ENCODE measurements around the gene ABCD3.

ABCD3 gene

DNA sequence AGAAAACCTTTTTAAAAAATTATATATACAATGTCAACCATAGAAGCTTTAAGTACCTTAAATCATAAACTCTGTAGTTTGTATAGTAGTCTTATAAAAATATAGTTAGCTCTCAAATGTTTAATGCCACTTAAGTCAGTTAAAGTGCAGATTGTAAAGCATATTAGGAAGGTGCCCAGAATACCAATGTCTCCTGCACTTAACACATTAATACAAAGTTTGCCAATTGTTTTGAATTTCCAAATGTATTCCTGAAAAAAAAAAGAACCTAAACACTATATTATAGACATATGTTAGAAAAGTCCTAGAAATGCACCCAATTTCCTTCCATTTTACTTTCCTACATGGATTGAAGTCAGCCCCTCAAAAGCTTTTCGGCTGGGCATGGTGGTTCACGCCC is 111.2 kb downstream of the ABCD3 start:
- H3K4me3 ChIP-seq (ENCODE audit: low read depth, low read length), result no peak overlapping the region
- CTCF ChIA-PET, result interaction anchor here (0.6 to 6.5 kb wide), 8 partner anchors 16 to 283 kb away, joined by 3 to 48 read pairs (median 4); no protein-coding TSS in a partner anchor
- no peaks in the 10 kb centered on the region for H3K4me1 ChIP-seq (ENCODE audit: control insufficient read depth, insufficient read depth, low read length)
- POLR2A ChIA-PET, result no interaction called here
- H3K27ac ChIP-seq (ENCODE audit: extremely low read depth, low read depth, low read length), result no peak overlapping the region
- TF ChIP-seq ZNF174 (tag by site-specific recombination; IDR thresholded peaks at IDR 0.05) (no peak), GLIS1 (tag by site-specific recombination; IDR thresholded peaks at IDR 0.05) (no peak), OVOL3 (tag by site-specific recombination; IDR thresholded peaks at IDR 0.05) (no peak), TCF7L2 (IDR thresholded peaks at IDR 0.05; ENCODE audit: borderline replicate concordance, low read depth, low read length) (no peak), ZNF423 (tag by site-specific recombination; IDR thresholded peaks at IDR 0.05) (no peak), ZNF555 (tag by site-specific recombination; conservative IDR thresholded peaks at IDR 0.05) (no peak), ZNF324 (tag by site-specific recombination; IDR thresholded peaks at IDR 0.05) (no peak), ZNF549 (tag by site-specific recombination; IDR thresholded peaks at IDR 0.05) (no peak), ZNF366 (tag by site-specific recombination; conservative IDR thresholded peaks at IDR 0.05) (no peak), ZBTB48 (tag by site-specific recombination; IDR thresholded peaks at IDR 0.05) (no peak), ZNF571 (tag by site-specific recombination; IDR thresholded peaks at IDR 0.05) (no peak)
- TF ChIP-seq, protein P1, sequence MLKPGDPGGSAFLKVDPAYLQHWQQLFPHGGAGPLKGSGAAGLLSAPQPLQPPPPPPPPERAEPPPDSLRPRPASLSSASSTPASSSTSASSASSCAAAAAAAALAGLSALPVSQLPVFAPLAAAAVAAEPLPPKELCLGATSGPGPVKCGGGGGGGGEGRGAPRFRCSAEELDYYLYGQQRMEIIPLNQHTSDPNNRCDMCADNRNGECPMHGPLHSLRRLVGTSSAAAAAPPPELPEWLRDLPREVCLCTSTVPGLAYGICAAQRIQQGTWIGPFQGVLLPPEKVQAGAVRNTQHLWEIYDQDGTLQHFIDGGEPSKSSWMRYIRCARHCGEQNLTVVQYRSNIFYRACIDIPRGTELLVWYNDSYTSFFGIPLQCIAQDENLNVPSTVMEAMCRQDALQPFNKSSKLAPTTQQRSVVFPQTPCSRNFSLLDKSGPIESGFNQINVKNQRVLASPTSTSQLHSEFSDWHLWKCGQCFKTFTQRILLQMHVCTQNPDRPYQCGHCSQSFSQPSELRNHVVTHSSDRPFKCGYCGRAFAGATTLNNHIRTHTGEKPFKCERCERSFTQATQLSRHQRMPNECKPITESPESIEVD (tag by site-specific recombination; IDR thresholded peaks at IDR 0.05), result no peak
- TF ChIP-seq, protein P2, sequence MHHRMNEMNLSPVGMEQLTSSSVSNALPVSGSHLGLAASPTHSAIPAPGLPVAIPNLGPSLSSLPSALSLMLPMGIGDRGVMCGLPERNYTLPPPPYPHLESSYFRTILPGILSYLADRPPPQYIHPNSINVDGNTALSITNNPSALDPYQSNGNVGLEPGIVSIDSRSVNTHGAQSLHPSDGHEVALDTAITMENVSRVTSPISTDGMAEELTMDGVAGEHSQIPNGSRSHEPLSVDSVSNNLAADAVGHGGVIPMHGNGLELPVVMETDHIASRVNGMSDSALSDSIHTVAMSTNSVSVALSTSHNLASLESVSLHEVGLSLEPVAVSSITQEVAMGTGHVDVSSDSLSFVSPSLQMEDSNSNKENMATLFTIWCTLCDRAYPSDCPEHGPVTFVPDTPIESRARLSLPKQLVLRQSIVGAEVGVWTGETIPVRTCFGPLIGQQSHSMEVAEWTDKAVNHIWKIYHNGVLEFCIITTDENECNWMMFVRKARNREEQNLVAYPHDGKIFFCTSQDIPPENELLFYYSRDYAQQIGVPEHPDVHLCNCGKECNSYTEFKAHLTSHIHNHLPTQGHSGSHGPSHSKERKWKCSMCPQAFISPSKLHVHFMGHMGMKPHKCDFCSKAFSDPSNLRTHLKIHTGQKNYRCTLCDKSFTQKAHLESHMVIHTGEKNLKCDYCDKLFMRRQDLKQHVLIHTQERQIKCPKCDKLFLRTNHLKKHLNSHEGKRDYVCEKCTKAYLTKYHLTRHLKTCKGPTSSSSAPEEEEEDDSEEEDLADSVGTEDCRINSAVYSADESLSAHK (tag by site-specific recombination; IDR thresholded peaks at IDR 0.05), result no peak
- no peaks in the 10 kb centered on the region for H3K9me3 ChIP-seq (ENCODE audit: control insufficient read depth, insufficient read depth, low read depth, low read length)
- H3K36me3 ChIP-seq (ENCODE audit: control insufficient read depth in 2 of 2, insufficient read depth in 1 of 2, low read length in 2 of 2), result peaks cover 0 to 38% of the 10 kb centered on the region in 2 experiments; a peak in 2 of 3 replicates

DNA sequence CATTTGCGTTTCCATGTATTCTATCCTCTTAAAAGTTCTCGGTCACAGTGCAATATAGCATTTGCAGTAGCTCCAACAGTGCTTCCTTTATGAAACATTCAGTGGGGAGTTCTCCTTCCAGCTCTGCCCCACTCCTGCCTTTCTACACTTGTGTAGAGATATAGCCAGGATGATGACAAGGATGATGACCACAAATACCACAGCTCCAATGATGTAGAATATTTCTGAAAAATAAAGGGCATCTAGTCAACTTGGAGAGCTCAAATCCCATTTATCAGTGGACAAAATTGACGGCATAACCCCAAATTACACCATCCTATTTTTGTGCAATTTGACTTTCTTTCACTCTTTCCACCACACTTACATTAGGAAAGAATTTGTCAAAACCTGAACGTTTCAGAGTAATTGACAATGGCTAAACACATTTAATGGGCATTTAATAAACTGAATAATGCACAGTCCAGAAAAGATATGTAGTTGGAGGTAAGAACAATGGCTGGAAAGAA is 112.2 kb downstream of the ABCD3 start:
- ChIA-PET POLR2A (no interaction called here), CTCF (interaction anchor here (0.9 to 6.5 kb wide), 4 partner anchors 17 to 275 kb away, joined by 3 to 48 read pairs (median 8); no protein-coding TSS in a partner anchor)
- Histone ChIP-seq H3K9me3 (ENCODE audit: control insufficient read depth, insufficient read depth, low read depth, low read length) (no peaks in the 10 kb centered on the region), H3K27ac (ENCODE audit: extremely low read depth, low read depth, low read length) (no peak overlapping the region), H3K4me1 (ENCODE audit: control insufficient read depth, insufficient read depth, low read length) (no peaks in the 10 kb centered on the region), H3K36me3 (ENCODE audit: control insufficient read depth in 2 of 2, insufficient read depth in 1 of 2, low read length in 2 of 2) (peaks cover 0 to 48% of the 10 kb centered on the region in 2 experiments; a peak in 2 of 3 replicates), H3K4me3 (ENCODE audit: low read depth, low read length) (no peak overlapping the region)
- TF ChIP-seq HOXA7 (CRISPR knock-in tag; IDR thresholded peaks at IDR 0.05; ENCODE audit: borderline replicate concordance) (no peak), YY2 (tag by site-specific recombination; IDR thresholded peaks at IDR 0.05) (no peak), ZBTB20 (tag by site-specific recombination; IDR thresholded peaks at IDR 0.05) (no peak), ZNF791 (tag by site-specific recombination; IDR thresholded peaks at IDR 0.05) (no peak), ZNF223 (tag by site-specific recombination; IDR thresholded peaks at IDR 0.05) (no peak), ZNF548 (tag by site-specific recombination; IDR thresholded peaks at IDR 0.05) (no peak), ZNF785 (tag by site-specific recombination; IDR thresholded peaks at IDR 0.05) (no peak), PRDM1 (tag by site-specific recombination; IDR thresholded peaks at IDR 0.05) (no peak)
- TF ChIP-seq, protein P3, sequence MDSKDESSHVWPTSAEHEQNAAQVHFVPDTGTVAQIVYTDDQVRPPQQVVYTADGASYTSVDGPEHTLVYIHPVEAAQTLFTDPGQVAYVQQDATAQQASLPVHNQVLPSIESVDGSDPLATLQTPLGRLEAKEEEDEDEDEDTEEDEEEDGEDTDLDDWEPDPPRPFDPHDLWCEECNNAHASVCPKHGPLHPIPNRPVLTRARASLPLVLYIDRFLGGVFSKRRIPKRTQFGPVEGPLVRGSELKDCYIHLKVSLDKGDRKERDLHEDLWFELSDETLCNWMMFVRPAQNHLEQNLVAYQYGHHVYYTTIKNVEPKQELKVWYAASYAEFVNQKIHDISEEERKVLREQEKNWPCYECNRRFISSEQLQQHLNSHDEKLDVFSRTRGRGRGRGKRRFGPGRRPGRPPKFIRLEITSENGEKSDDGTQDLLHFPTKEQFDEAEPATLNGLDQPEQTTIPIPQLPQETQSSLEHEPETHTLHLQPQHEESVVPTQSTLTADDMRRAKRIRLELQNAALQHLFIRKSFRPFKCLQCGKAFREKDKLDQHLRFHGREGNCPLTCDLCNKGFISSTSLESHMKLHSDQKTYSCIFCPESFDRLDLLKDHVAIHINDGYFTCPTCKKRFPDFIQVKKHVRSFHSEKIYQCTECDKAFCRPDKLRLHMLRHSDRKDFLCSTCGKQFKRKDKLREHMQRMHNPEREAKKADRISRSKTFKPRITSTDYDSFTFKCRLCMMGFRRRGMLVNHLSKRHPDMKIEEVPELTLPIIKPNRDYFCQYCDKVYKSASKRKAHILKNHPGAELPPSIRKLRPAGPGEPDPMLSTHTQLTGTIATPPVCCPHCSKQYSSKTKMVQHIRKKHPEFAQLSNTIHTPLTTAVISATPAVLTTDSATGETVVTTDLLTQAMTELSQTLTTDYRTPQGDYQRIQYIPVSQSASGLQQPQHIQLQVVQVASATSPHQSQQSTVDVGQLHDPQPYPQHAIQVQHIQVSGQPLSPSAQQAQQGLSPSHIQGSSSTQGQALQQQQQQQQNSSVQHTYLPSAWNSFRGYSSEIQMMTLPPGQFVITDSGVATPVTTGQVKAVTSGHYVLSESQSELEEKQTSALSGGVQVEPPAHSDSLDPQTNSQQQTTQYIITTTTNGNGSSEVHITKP (tag by site-specific recombination; IDR thresholded peaks at IDR 0.05), result no peak
- TF ChIP-seq, protein P4, sequence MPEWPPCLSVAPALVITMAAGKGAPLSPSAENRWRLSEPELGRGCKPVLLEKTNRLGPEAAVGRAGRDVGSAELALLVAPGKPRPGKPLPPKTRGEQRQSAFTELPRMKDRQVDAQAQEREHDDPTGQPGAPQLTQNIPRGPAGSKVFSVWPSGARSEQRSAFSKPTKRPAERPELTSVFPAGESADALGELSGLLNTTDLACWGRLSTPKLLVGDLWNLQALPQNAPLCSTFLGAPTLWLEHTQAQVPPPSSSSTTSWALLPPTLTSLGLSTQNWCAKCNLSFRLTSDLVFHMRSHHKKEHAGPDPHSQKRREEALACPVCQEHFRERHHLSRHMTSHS (tag by site-specific recombination; IDR thresholded peaks at IDR 0.05), result no peak
- TF ChIP-seq, protein P5, sequence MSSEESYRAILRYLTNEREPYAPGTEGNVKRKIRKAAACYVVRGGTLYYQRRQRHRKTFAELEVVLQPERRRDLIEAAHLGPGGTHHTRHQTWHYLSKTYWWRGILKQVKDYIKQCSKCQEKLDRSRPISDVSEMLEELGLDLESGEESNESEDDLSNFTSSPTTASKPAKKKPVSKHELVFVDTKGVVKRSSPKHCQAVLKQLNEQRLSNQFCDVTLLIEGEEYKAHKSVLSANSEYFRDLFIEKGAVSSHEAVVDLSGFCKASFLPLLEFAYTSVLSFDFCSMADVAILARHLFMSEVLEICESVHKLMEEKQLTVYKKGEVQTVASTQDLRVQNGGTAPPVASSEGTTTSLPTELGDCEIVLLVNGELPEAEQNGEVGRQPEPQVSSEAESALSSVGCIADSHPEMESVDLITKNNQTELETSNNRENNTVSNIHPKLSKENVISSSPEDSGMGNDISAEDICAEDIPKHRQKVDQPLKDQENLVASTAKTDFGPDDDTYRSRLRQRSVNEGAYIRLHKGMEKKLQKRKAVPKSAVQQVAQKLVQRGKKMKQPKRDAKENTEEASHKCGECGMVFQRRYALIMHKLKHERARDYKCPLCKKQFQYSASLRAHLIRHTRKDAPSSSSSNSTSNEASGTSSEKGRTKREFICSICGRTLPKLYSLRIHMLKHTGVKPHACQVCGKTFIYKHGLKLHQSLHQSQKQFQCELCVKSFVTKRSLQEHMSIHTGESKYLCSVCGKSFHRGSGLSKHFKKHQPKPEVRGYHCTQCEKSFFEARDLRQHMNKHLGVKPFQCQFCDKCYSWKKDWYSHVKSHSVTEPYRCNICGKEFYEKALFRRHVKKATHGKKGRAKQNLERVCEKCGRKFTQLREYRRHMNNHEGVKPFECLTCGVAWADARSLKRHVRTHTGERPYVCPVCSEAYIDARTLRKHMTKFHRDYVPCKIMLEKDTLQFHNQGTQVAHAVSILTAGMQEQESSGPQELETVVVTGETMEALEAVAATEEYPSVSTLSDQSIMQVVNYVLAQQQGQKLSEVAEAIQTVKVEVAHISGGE (tag by site-specific recombination; conservative IDR thresholded peaks at IDR 0.05; ENCODE audit: low read depth), result no peak
